Measurements from ENCODE around the gene GMPR. TPM values are rescaled to one million over a fixed set of nuclear protein-coding genes. Genes with fewer than 3 reads are reported as not detected.

The GMPR gene
- polyA plus RNA-seq, 1 experiment = 8.3 TPM

- Histone ChIP-seq H3K4me3 (ENCODE audit: low read depth, low read length) (no peak overlapping the region), H3K36me3 (ENCODE audit: control insufficient read depth, insufficient read depth, low read length) (no peaks in the 10 kb centered on the region), H3K27me3 (ENCODE audit: control insufficient read depth, insufficient read depth, low read length) (no peaks in the 10 kb centered on the region)
- ChIA-PET POLR2A (no interaction called here), CTCF (interaction anchor here (0.6 to 7.2 kb wide), 3 partner anchors 14 to 138 kb away, joined by 3 to 61 read pairs (median 14); no protein-coding TSS in a partner anchor)
- no peak for DNase-seq (ENCODE audit: low read depth)
- no peak for TF ChIP-seq CTCF (IDR thresholded peaks at IDR 0.05; ENCODE audit: insufficient read depth, low read depth, low read length)
Observed at GRCh38 chr6:16272201-16272600, 33.8 kb downstream of the GMPR start.

- POLR2A ChIA-PET = no interaction called here
Observed at GRCh38 chr6:16273256-16273655, 34.9 kb downstream of the GMPR start.

GRCh38 chr6:16274483-16274882, 36.1 kb downstream of the GMPR start:
- Histone ChIP-seq H3K27me3 (ENCODE audit: control insufficient read depth, insufficient read depth, low read length) (no peaks in the 10 kb centered on the region), H3K36me3 (ENCODE audit: control insufficient read depth, insufficient read depth, low read length) (no peaks in the 10 kb centered on the region), H3K4me3 (ENCODE audit: low read depth, low read length) (no peak overlapping the region)
- ChIA-PET POLR2A (no interaction called here), CTCF (interaction anchor here (7.2 kb wide), 1 partner anchor 12 kb away, joined by 61 read pairs; no protein-coding TSS in a partner anchor)
- no peak for DNase-seq (ENCODE audit: low read depth)
- no peak for TF ChIP-seq CTCF (IDR thresholded peaks at IDR 0.05; ENCODE audit: insufficient read depth, low read depth, low read length)

More at GRCh38 chr6:16273256-16273655, 34.9 kb downstream of the GMPR start:
- DNase-seq (ENCODE audit: low read depth) = no peak
- Histone ChIP-seq H3K27me3 (ENCODE audit: control insufficient read depth, insufficient read depth, low read length) (no peaks in the 10 kb centered on the region), H3K4me3 (ENCODE audit: low read depth, low read length) (no peak overlapping the region), H3K36me3 (ENCODE audit: control insufficient read depth, insufficient read depth, low read length) (no peaks in the 10 kb centered on the region)
- CTCF ChIA-PET = interaction anchor here (7.2 kb wide), 1 partner anchor 14 kb away, joined by 61 read pairs; no protein-coding TSS in a partner anchor
- no peak for TF ChIP-seq CTCF (IDR thresholded peaks at IDR 0.05; ENCODE audit: insufficient read depth, low read depth, low read length)

- no peaks in the 10 kb centered on the region for H3K36me3 ChIP-seq (ENCODE audit: control insufficient read depth, insufficient read depth, low read length)
- no peak overlapping the region for H3K4me3 ChIP-seq (ENCODE audit: low read depth, low read length)
- POLR2A ChIA-PET = no interaction called here
- no peak for DNase-seq (ENCODE audit: low read depth)
- H3K27me3 ChIP-seq (ENCODE audit: control insufficient read depth, insufficient read depth, low read length) = no peaks in the 10 kb centered on the region
- no peak for TF ChIP-seq CTCF (IDR thresholded peaks at IDR 0.05; ENCODE audit: insufficient read depth, low read depth, low read length)
- CTCF ChIA-PET = interaction anchor here (1.0 to 7.2 kb wide), 4 partner anchors 9 to 77 kb away, joined by 3 to 61 read pairs (median 4); no protein-coding TSS in a partner anchor
Observed at GRCh38 chr6:16274885-16275589, 36.6 kb downstream of the GMPR start.

GRCh38 chr6:16277101-16277981, 39.0 kb downstream of the GMPR start:
- POLR2A ChIA-PET = no interaction called here
- H3K27me3 ChIP-seq (ENCODE audit: control insufficient read depth, insufficient read depth, low read length) = no peaks in the 10 kb centered on the region

More at GRCh38 chr6:16277101-16277981, 39.0 kb downstream of the GMPR start:
- no peaks in the 10 kb centered on the region for H3K36me3 ChIP-seq (ENCODE audit: control insufficient read depth, insufficient read depth, low read length)
- CTCF ChIA-PET = interaction anchor here (0.6 to 7.2 kb wide), 9 partner anchors 9 to 586 kb away, joined by 3 to 61 read pairs (median 3); no protein-coding TSS in a partner anchor
- TF ChIP-seq CTCF (IDR thresholded peaks at IDR 0.05; ENCODE audit: insufficient read depth, low read depth, low read length) = peak; percentile 77
- DNase-seq (ENCODE audit: low read depth) = peak; percentile 69
- H3K4me3 ChIP-seq (ENCODE audit: low read depth, low read length) = no peak overlapping the region

All from BJ (cell line).